ENCODE data around the gene NOL6. TPM values are rescaled to one million over a fixed set of nuclear protein-coding genes. Genes with fewer than 3 reads are reported as not detected.

The NOL6 gene
- total and polyA plus RNA-seq, 2 of the 13 experiments (the other 11 are each of a cell fraction or from before 2014, with no cell fraction given) = 17.0 to 30.2 TPM

DNA sequence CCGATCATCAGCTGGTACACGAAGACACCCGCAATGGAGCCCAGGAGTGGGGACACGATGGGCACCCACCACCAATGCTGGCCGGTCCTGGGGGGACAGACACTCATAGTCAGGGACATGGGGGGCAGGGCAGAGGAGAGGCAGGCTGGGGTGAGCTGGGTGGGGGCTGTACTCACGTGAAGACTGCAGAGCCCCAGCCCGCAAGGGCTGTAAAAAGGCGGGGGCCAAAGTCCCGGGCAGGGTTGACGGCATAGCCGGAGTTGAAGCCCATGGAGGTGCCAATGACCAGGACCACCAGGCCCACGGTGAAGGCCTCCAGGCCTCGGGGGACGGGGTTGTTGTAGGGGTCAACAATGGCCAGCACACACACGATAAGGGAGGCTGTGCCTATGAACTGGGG, 31.6 kb downstream of the NOL6 start:
- Histone ChIP-seq H3K9me3 (ENCODE audit: low read length) (no peaks in the 10 kb centered on the region), H3K27me3 (ENCODE audit: control insufficient read depth in 1 of 2, insufficient read depth in 2 of 2, low read length in 2 of 2) (peaks cover 7 to 27% of the 10 kb centered on the region in 2 experiments; a peak in 4 of 5 replicates), H3K79me2 (ENCODE audit: insufficient read depth, low read length) (no peaks in the 10 kb centered on the region), H3K4me3 (replicated peaks in 1 of 3; ENCODE audit: insufficient read depth in 1 of 3, low read depth in 2 of 3, low read length in 3 of 3) (no peak overlapping the region), H3K27ac (ENCODE audit: extremely low read length, insufficient read depth, low read length) (no peak overlapping the region), H3K4me1 (ENCODE audit: insufficient read depth, low read length) (peaks cover 48% of the 10 kb centered on the region), H2AFZ (ENCODE audit: low read length) (no peak overlapping the region), H3K36me3 (replicated peaks in 1 of 2; ENCODE audit: control insufficient read depth in 1 of 2, insufficient read depth in 2 of 2, low read length in 2 of 2) (no peaks in the 10 kb centered on the region), H3K9ac (ENCODE audit: insufficient read depth, low read depth, low read length) (no peak overlapping the region), H4K20me1 (ENCODE audit: insufficient read depth, low read length) (no peaks in the 10 kb centered on the region), H3K4me2 (ENCODE audit: low read depth, low read length) (no peak overlapping the region)
- DNase-seq (ENCODE audit: low spot score) (no peak), FAIRE-seq (no peak), ATAC-seq (no peak)
- BruUV-seq (replicated peaks) = no TSS peak
- intact Hi-C loops (cut with micrococcal nuclease; ENCODE audit: unreplicated experiment) = no loop called here
- in situ Hi-C loops (cut with HindIII; ENCODE audit: extremely low pct_ligation_motif_present, low pct_unique_long_range_greater_than_20kb) = no loop called here
- no peak for TF ChIP-seq ZNF777 (CRISPR knock-in tag; IDR thresholded peaks at IDR 0.05)
- POLR2A ChIA-PET = interaction anchor here (1.0 to 2.9 kb wide), 4 partner anchors 11 to 47 kb away, joined by 3 to 10 read pairs (median 6); no protein-coding TSS in a partner anchor
- WGBS (ENCODE audit: low lambda C conversion rate) = 95% methylated on average over 9 of the region's 15 CpGs
- CTCF ChIA-PET (ENCODE audit: low intra/inter-chr PET ratio, low total read pairs) = no interaction called here

DNA sequence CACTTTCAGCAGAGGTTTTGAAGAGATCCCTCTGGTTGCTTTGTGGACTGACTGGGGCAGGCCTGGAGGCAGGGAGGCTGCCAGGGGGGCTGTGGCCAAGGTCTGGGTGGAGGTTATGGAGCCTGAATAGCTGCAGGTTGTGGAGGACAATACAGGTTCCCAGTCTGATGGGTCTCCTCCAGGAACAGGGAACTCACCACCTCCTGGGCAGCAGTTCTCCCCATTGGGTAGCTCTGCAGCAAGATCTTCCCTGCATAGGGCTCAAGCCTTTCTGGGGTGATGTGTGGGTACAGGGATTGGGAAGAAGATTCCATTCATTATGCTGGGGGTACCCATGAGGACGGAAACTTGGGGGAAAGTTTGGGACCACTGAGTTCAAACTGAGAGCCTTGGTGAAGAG, 33.1 kb downstream of the NOL6 start:
- POLR2A ChIA-PET = interaction anchor here (1.0 kb wide), 1 partner anchor 33 kb away, joined by 3 read pairs; the partner anchor contains the start of gene NOL6
- TF ChIP-seq ZNF17 (CRISPR knock-in tag; IDR thresholded peaks at IDR 0.05) (no peak), NFE2L1 (CRISPR knock-in tag; IDR thresholded peaks at IDR 0.05; ENCODE audit: borderline replicate concordance) (no peak), SP2 (CRISPR knock-in tag; IDR thresholded peaks at IDR 0.05) (no peak), ZSCAN22 (CRISPR knock-in tag; IDR thresholded peaks at IDR 0.05) (no peak), YEATS4 (CRISPR knock-in tag; IDR thresholded peaks at IDR 0.05; ENCODE audit: borderline replicate concordance) (no peak)
- TF ChIP-seq, protein P1, sequence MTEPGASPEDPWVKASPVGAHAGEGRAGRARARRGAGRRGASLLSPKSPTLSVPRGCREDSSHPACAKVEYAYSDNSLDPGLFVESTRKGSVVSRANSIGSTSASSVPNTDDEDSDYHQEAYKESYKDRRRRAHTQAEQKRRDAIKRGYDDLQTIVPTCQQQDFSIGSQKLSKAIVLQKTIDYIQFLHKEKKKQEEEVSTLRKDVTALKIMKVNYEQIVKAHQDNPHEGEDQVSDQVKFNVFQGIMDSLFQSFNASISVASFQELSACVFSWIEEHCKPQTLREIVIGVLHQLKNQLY (CRISPR knock-in tag; IDR thresholded peaks at IDR 0.05) = no peak
- TF ChIP-seq, protein P2, sequence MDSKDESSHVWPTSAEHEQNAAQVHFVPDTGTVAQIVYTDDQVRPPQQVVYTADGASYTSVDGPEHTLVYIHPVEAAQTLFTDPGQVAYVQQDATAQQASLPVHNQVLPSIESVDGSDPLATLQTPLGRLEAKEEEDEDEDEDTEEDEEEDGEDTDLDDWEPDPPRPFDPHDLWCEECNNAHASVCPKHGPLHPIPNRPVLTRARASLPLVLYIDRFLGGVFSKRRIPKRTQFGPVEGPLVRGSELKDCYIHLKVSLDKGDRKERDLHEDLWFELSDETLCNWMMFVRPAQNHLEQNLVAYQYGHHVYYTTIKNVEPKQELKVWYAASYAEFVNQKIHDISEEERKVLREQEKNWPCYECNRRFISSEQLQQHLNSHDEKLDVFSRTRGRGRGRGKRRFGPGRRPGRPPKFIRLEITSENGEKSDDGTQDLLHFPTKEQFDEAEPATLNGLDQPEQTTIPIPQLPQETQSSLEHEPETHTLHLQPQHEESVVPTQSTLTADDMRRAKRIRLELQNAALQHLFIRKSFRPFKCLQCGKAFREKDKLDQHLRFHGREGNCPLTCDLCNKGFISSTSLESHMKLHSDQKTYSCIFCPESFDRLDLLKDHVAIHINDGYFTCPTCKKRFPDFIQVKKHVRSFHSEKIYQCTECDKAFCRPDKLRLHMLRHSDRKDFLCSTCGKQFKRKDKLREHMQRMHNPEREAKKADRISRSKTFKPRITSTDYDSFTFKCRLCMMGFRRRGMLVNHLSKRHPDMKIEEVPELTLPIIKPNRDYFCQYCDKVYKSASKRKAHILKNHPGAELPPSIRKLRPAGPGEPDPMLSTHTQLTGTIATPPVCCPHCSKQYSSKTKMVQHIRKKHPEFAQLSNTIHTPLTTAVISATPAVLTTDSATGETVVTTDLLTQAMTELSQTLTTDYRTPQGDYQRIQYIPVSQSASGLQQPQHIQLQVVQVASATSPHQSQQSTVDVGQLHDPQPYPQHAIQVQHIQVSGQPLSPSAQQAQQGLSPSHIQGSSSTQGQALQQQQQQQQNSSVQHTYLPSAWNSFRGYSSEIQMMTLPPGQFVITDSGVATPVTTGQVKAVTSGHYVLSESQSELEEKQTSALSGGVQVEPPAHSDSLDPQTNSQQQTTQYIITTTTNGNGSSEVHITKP (CRISPR knock-in tag; IDR thresholded peaks at IDR 0.05; ENCODE audit: low read depth) = no peak
- TF ChIP-seq, protein P3, sequence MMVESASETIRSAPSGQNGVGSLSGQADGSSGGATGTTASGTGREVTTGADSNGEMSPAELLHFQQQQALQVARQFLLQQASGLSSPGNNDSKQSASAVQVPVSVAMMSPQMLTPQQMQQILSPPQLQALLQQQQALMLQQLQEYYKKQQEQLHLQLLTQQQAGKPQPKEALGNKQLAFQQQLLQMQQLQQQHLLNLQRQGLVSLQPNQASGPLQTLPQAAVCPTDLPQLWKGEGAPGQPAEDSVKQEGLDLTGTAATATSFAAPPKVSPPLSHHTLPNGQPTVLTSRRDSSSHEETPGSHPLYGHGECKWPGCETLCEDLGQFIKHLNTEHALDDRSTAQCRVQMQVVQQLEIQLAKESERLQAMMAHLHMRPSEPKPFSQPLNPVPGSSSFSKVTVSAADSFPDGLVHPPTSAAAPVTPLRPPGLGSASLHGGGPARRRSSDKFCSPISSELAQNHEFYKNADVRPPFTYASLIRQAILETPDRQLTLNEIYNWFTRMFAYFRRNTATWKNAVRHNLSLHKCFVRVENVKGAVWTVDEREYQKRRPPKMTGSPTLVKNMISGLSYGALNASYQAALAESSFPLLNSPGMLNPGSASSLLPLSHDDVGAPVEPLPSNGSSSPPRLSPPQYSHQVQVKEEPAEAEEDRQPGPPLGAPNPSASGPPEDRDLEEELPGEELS (CRISPR knock-in tag; IDR thresholded peaks at IDR 0.05) = no peak

More for the DNA sequence above, 33.1 kb downstream of the NOL6 start:
- in situ Hi-C loops (cut with HindIII; ENCODE audit: extremely low pct_ligation_motif_present, low pct_unique_long_range_greater_than_20kb) (no loop called here), intact Hi-C loops (cut with micrococcal nuclease; ENCODE audit: unreplicated experiment) (no loop called here)
- no peak overlapping the region for H3K4me2 ChIP-seq (ENCODE audit: low read depth, low read length)
- no peak for DNase-seq (ENCODE audit: low spot score)
- no peaks in the 10 kb centered on the region for H4K20me1 ChIP-seq (ENCODE audit: insufficient read depth, low read length)
- no peak for FAIRE-seq
- peaks cover 42% of the 10 kb centered on the region for H3K4me1 ChIP-seq (ENCODE audit: insufficient read depth, low read length)
- BruUV-seq (replicated peaks) = no TSS peak
- H3K9ac ChIP-seq (ENCODE audit: insufficient read depth, low read depth, low read length) = no peak overlapping the region
- peaks cover 4 to 24% of the 10 kb centered on the region in 2 experiments; a peak in 3 of 5 replicates for H3K27me3 ChIP-seq (ENCODE audit: control insufficient read depth in 1 of 2, insufficient read depth in 2 of 2, low read length in 2 of 2)
- no peaks in the 10 kb centered on the region for H3K9me3 ChIP-seq (ENCODE audit: low read length)
- CTCF ChIA-PET (ENCODE audit: low intra/inter-chr PET ratio, low total read pairs) = no interaction called here
- H3K36me3 ChIP-seq (replicated peaks in 1 of 2; ENCODE audit: control insufficient read depth in 1 of 2, insufficient read depth in 2 of 2, low read length in 2 of 2) = no peaks in the 10 kb centered on the region
- no peak overlapping the region for H3K27ac ChIP-seq (ENCODE audit: extremely low read length, insufficient read depth, low read length)
- no peaks in the 10 kb centered on the region for H3K79me2 ChIP-seq (ENCODE audit: insufficient read depth, low read length)
- H3K4me3 ChIP-seq (replicated peaks in 1 of 3; ENCODE audit: insufficient read depth in 1 of 3, low read depth in 2 of 3, low read length in 3 of 3) = no peak overlapping the region
- H2AFZ ChIP-seq (ENCODE audit: low read length) = no peak overlapping the region
- ATAC-seq = no peak
- 100% methylated on average over 1 of the region's 1 CpG for WGBS (ENCODE audit: low lambda C conversion rate)

All from HepG2 (cell line).